GM19193 (cell line): ENCODE data around the gene GLI3.

Source experiments
- POLR2A ChIP-seq: IDR thresholded peaks from 4 replicates; pipeline ENCODE4 v1.6.1; 2011; ENCODE audit not compliant: insufficient read depth, insufficient read length; ENCODE audit errors: extremely low read depth

Gene GLI3

DNA sequence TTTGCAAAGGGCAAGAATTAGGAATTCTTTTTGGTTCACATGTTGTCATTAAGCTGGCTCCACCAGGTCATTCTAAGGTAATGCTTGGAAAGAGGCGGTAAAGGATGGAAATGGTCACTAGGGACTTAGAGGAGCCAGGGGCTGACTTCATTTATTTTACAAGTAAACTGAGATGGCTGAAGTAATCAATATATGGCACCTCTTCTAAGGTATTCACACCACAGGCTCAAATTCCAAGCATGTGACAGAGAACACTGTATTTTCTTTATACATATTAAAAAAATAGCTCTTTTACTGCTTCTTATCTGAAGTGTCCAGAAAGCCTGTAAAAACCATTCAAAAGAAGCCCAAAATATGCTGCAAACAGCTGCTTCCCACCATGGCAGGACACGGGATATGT is 239.0 kb downstream of the GLI3 start:
- no peak for TF ChIP-seq POLR2A

DNA sequence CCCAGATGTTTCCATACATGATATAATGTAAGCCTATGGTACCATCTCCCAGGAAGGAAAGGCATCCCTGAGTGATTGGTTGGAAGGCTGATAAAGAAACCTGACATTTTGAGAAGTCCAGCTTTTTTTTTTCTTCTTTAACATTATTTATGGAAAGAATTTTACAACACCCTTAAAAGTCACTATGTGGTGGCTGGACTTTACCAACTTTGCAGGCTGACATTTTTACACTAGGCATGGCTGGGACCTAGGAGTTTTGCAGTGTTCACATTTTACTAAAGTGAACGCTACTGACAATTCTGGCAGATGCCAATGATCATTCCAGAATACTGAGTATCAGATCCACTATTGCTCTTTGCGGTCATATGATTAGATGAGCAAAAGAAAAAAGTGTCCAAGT is 239.9 kb downstream of the GLI3 start:
- TF ChIP-seq POLR2A, result no peak

DNA sequence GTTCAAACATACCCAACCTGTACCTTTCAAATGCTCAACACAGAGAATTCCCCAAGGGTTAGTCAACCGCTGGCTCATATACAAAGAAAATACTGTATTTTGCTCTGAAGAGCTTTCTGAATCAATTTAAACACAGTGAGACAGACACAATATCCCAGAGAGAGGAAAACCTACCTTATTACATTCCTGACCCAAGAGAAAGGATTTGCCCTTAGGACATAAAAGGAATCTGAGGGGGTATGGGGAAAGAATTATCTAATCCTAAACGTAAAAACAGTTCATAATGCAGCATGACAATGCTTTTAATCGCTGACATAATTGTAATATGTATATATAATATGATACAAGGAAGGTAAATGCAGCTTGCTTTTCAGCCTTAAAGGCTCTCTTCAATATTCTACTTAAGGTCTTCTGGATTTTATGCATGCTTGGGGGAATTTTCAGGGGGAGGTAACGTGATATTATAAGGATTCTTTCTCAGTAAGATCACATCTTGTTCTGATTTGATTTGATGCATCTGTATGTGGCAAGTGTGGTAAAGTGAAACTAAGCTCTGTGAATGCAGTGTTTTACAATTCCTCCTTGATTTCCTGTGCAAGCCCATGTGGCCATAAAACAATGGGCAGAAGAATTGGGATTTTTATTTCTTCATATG is 240.5 kb downstream of the GLI3 start:
- TF ChIP-seq POLR2A, result no peak

- no peak for TF ChIP-seq POLR2A
These were observed 241.3 kb downstream of the GLI3 start for GRCh38 chr7:41995632-41996271.

DNA sequence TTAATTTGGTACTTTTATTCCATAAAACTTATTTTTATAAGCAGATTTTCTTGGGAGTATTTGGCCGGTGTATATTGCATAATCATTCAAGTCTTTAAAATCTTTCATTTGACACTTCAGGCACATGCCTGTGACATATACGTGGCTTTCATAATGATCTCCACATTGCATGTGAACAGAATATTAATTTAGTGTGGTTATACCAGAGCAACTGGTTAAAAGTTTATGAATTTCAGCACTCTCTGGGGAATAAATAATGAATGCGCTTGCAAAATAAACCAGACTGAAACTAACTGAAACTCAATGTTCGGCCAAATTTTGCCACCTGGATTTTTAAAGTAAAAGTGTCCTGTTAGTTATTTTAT is 242.3 kb downstream of the GLI3 start:
- TF ChIP-seq POLR2A, result no peak

DNA sequence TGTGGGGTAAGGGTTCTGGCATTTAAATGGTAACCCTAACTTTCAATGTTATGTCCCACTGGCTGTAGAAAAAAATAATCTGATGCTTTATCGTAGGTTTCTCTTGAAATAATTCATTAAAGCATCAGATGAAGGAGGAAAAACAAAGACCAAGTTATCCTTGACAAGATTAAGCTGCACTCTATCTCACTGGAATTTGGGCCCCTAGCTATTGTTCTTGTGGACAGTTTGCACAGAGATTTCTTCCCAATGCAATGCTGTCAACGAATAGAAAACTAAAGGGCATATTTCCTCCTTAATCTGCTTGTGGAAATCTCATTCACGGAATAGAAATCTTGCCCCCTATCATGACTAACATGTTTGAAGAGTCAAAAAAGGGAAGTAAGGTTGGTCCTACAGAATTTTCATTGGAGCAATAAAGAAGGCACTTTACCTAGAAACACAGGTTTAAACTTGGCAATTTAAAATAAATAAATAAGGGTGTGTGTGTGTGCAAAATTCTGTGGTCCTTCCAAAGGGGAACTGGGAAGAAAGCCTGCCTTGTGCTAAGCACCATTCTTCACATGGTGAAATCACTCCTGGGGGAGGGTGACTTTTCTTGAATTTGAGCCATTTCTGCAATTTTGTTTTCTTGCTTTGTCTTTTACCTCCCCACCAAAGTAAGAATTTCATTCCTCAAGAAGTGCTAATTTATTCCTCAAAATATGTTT is 242.8 kb downstream of the GLI3 start:
- no peak for TF ChIP-seq POLR2A

DNA sequence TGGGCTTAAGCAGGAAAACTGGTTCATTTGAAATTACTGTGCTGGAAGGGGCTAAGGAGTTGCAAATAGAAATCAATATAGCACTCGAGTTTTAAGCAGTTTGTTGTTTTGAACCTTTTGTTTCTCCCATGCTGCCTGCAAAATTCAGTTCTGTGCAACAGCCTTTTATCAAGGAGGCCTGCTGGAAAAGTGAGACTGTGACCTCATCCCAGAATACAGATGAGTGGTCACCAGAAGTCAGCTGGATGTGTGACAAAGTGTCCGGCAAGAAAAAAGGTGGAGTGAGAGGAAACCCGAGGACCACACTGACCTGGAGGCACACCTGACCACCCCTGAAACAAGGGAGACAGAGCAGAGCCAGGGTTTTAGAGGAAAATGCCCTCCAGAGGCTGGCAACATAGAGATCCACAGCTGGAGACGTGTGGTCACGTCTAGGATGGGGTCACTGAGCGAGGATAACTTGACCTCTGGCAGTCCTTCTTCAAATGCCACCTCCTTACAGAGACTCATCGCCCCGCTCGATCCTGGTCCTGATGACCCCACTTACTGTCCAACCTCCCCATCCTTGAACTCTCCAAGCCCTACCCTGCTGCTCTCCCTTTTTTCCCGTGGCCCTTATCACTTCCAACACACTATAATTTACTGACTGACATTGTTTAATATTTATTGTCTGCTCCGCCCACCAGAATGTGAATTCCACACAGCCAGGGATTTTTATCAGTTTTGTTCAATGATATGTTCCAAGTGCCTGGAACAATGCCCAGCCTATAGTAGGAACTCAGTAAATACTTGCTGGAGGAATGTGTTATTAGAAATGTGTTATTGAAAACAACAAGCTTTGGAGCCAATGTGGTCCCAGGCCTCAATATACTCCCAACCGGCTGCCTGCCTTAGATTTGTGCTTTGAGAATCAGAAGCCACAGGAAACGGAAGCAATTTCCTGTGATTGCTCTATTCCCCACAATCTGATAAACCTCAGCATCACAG is 243.8 kb downstream of the GLI3 start:
- no peak for TF ChIP-seq POLR2A

DNA sequence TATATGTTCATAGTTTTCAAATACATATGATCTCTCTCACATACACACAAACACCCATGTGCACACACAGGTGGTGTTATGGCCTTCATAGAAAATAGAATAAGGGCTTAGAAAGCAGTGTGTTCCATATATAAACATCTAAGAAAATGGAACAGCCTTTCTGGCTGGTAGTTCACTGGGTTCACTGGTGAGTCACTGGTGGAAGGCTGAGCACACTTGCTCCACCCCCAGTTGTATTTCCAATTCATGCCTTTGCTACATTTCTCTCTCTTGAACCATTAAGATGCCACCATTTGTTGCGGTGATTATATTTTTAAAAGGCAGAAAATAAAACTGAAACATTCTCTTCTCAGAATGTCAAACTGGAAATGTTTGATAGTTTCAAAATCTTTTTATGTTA is 252.1 kb downstream of the GLI3 start:
- no peak for TF ChIP-seq POLR2A

- TF ChIP-seq POLR2A, result no peak
These were observed 255.7 kb downstream of the GLI3 start for GRCh38 chr7:41981046-41982040.

- TF ChIP-seq POLR2A, result no peak
These were observed 257.1 kb downstream of the GLI3 start for GRCh38 chr7:41979834-41980307.

- no peak for TF ChIP-seq POLR2A
These were observed 258.2 kb downstream of the GLI3 start for GRCh38 chr7:41978858-41979257.

DNA sequence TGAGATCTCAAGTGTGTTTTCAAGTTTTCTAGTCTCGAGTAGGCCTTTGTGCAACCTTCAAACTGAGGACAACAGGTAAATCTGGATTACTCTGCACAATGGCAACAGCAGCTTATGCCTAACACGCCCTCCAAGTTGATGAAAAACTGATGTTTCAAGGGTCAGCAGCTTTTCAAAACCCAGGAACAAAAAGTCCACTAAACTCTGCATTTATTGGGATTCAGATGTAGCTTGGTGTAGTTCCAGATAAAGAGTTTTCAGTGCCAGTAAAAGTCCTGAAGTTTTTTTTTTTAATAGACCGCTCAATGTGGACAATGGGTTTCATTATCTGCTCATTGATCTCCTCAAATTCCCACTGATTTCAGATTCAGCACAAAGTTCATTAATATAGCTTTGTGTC is 259.3 kb downstream of the GLI3 start:
- TF ChIP-seq POLR2A, result no peak

GRCh38 chr7:41977151-41977651 is 259.8 kb downstream of the GLI3 start:
- no peak for TF ChIP-seq POLR2A
